Caco-2 (cell line): ENCODE measurements around the gene THAP6. TPM values are rescaled to one million over a fixed set of nuclear protein-coding genes. Genes with fewer than 3 reads are reported as not detected.

ENCODE experiments used
- BruUV-seq: library from RNA; stranded (reverse); fragments of 400-500 nt; replicated peaks from 2 replicates; lab custom pipeline; 2021; lab: Mats Ljungman, UMichigan
- CTCF ChIA-PET: fragments of 300-600 bp; sonication (Branson Sonifier 250); formaldehyde crosslinking; loops from one replicate; lab custom pipeline; 2022; ENCODE audit warnings: antibody characterized with exemption; lab: Charles Lee
- POLR2A ChIA-PET: fragments of 300-600 bp; sonication (Branson Sonifier 250); formaldehyde crosslinking; loops from one replicate; lab custom pipeline; 2022; ENCODE audit warnings: antibody characterized with exemption; lab: Charles Lee
- DNase-seq, 2 experiments: peaks; one replicate each; pipeline versions ENCODE4 v3.0.0 to v3.0.0-alpha.2; 2020 to 2022
- H3K27me3 ChIP-seq: replicated peaks from 2 replicates; pipeline ENCODE4 v1.6.0; 2011; ENCODE audit warnings: low read length; ENCODE audit not compliant: control insufficient read depth, insufficient read depth
- H3K36me3 ChIP-seq: 2 replicates; pipeline ENCODE4 v1.5.1; 2011; ENCODE audit warnings: low read length; ENCODE audit not compliant: control insufficient read depth, insufficient read depth
- H3K4me1 ChIP-seq: fragments of 250-450 bp; sonication (Bioruptor Pico); 2 replicates; pipeline ENCODE4 v1.5.1; 2020; ENCODE audit warnings: mild to moderate bottlenecking
- H3K4me3 ChIP-seq: 2 replicates; pipeline ENCODE4 v1.5.1; 2011; ENCODE audit warnings: low read depth, mild to moderate bottlenecking, control low read depth, low read length
- H3K9me3 ChIP-seq: fragments of 250-450 bp; sonication (Bioruptor Pico); 2 replicates; pipeline ENCODE4 v1.5.1; 2020; ENCODE audit warnings: mild to moderate bottlenecking, moderate library complexity
- H3K27ac Mint-ChIP-seq: one replicate; pipeline ENCODE4 v1.8.0; 2022; ENCODE audit warnings: mixed read lengths; ENCODE audit not compliant: unreplicated experiment
- H3K27me3 Mint-ChIP-seq: one replicate; pipeline ENCODE4 v1.8.0; 2022; ENCODE audit warnings: mixed read lengths; ENCODE audit not compliant: insufficient read depth, unreplicated experiment
- H3K36me3 Mint-ChIP-seq: one replicate; pipeline ENCODE4 v1.8.0; 2022; ENCODE audit warnings: mild to moderate bottlenecking, mixed read lengths; ENCODE audit not compliant: insufficient read depth, unreplicated experiment
- H3K4me1 Mint-ChIP-seq: one replicate; pipeline ENCODE4 v1.8.0; 2022; ENCODE audit warnings: low read depth, mixed read lengths; ENCODE audit not compliant: unreplicated experiment
- H3K4me3 Mint-ChIP-seq: one replicate; pipeline ENCODE4 v1.8.0; 2022; ENCODE audit warnings: mild to moderate bottlenecking, moderate library complexity, mixed read lengths; ENCODE audit not compliant: unreplicated experiment
- H3K9me3 Mint-ChIP-seq: one replicate; pipeline ENCODE4 v1.8.0; 2022; ENCODE audit warnings: mixed read lengths; ENCODE audit not compliant: unreplicated experiment
- intact Hi-C: fragments of 100-400 bp; cut with micrococcal nuclease; formaldehyde crosslinking; loops from one replicate; pipeline ENCODE4 v1.10.0; 2022; ENCODE audit not compliant: unreplicated experiment
- total RNA-seq: library from RNA; stranded (reverse); gene quantifications from 2 replicates; pipeline ENCODE4 v1.2.3, GENCODE V29; 2022
- TF ChIP-seq, protein P1 (sequence below), 2 experiments: fragments of 200-600 bp in 1 of 2; IDR thresholded peaks; 1 replicate in 1 of 2; 2 replicates in 1 of 2; pipeline versions ENCODE4 v1.5.1 to v1.8.0; 2011 to 2022; ENCODE audit warnings: antibody characterized with exemption in 1 of 2, control low read depth in 1 of 2, inconsistent platforms in 1 of 2, low read depth in 1 of 2, low read length in 1 of 2, mild to moderate bottlenecking in 1 of 2, moderate library complexity in 1 of 2; ENCODE audit not compliant: insufficient read depth in 1 of 2, severe bottlenecking in 1 of 2, unreplicated experiment in 1 of 2

THAP6 gene
- total RNA-seq, 1 experiment from 2014 or later: 11.8 TPM

GRCh38 chr4:75525086-75525485, 10.8 kb downstream of the THAP6 start:
- Mint-ChIP-seq H3K9me3 (no peaks in the 10 kb centered on the region), H3K4me3 (no peak overlapping the region), H3K4me1 (no peaks in the 10 kb centered on the region), H3K27me3 (no peaks in the 10 kb centered on the region), H3K36me3 (peaks cover 26% of the 10 kb centered on the region), H3K27ac (no peak overlapping the region)
- Histone ChIP-seq H3K4me3 (no peak overlapping the region), H3K27me3 (no peaks in the 10 kb centered on the region), H3K9me3 (no peaks in the 10 kb centered on the region), H3K36me3 (no peaks in the 10 kb centered on the region), H3K4me1 (no peaks in the 10 kb centered on the region)
- TF ChIP-seq, protein P1, sequence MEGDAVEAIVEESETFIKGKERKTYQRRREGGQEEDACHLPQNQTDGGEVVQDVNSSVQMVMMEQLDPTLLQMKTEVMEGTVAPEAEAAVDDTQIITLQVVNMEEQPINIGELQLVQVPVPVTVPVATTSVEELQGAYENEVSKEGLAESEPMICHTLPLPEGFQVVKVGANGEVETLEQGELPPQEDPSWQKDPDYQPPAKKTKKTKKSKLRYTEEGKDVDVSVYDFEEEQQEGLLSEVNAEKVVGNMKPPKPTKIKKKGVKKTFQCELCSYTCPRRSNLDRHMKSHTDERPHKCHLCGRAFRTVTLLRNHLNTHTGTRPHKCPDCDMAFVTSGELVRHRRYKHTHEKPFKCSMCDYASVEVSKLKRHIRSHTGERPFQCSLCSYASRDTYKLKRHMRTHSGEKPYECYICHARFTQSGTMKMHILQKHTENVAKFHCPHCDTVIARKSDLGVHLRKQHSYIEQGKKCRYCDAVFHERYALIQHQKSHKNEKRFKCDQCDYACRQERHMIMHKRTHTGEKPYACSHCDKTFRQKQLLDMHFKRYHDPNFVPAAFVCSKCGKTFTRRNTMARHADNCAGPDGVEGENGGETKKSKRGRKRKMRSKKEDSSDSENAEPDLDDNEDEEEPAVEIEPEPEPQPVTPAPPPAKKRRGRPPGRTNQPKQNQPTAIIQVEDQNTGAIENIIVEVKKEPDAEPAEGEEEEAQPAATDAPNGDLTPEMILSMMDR (IDR thresholded peaks at IDR 0.05; ENCODE audit: insufficient read depth in 1 of 2, low read depth in 1 of 2, low read length in 1 of 2, severe bottlenecking in 1 of 2, unreplicated experiment in 1 of 2): no peak
- CTCF ChIA-PET: no interaction called here
- BruUV-seq: no TSS peak
- no peak for DNase-seq
- POLR2A ChIA-PET: no interaction called here
- intact Hi-C loops: no loop called here

GRCh38 chr4:75525910-75526309, 11.6 kb downstream of the THAP6 start:
- TF ChIP-seq, protein P1 (IDR thresholded peaks at IDR 0.05; ENCODE audit: insufficient read depth in 1 of 2, low read depth in 1 of 2, low read length in 1 of 2, severe bottlenecking in 1 of 2, unreplicated experiment in 1 of 2): no peak
- Histone ChIP-seq H3K4me3 (no peak overlapping the region), H3K4me1 (no peaks in the 10 kb centered on the region), H3K36me3 (no peaks in the 10 kb centered on the region), H3K27me3 (no peaks in the 10 kb centered on the region), H3K9me3 (no peaks in the 10 kb centered on the region)
- intact Hi-C loops: no loop called here
- H3K36me3 Mint-ChIP-seq: peaks cover 22% of the 10 kb centered on the region
- peaks cover 7% of the 10 kb centered on the region for H3K9me3 Mint-ChIP-seq
- ChIA-PET CTCF (no interaction called here), POLR2A (no interaction called here)
- H3K4me1 Mint-ChIP-seq: no peaks in the 10 kb centered on the region
- DNase-seq: no peak
- H3K4me3 Mint-ChIP-seq: no peak overlapping the region
- no TSS peak for BruUV-seq
- H3K27me3 Mint-ChIP-seq: no peaks in the 10 kb centered on the region
- H3K27ac Mint-ChIP-seq: no peak overlapping the region

GRCh38 chr4:75527482-75527881, 13.2 kb downstream of the THAP6 start:
- Mint-ChIP-seq H3K4me1 (no peaks in the 10 kb centered on the region), H3K36me3 (peaks cover 33% of the 10 kb centered on the region), H3K27ac (no peak overlapping the region), H3K4me3 (no peak overlapping the region), H3K9me3 (peaks cover 21% of the 10 kb centered on the region), H3K27me3 (no peaks in the 10 kb centered on the region)
- no peaks in the 10 kb centered on the region for H3K36me3 ChIP-seq
- no peaks in the 10 kb centered on the region for H3K27me3 ChIP-seq
- no peak for DNase-seq
- ChIA-PET CTCF (no interaction called here), POLR2A (interaction anchor here (0.6 kb wide), 1 partner anchor 13 kb away, joined by 3 read pairs; the partner anchor contains the start of genes RCHY1 and THAP6)
- no peaks in the 10 kb centered on the region for H3K9me3 ChIP-seq
- TF ChIP-seq, protein P1 (IDR thresholded peaks at IDR 0.05; ENCODE audit: insufficient read depth in 1 of 2, low read depth in 1 of 2, low read length in 1 of 2, severe bottlenecking in 1 of 2, unreplicated experiment in 1 of 2): no peak
- no peaks in the 10 kb centered on the region for H3K4me1 ChIP-seq
- BruUV-seq: no TSS peak
- no peak overlapping the region for H3K4me3 ChIP-seq
- intact Hi-C loops: no loop called here
